NCI-H2196 (cell line): Measurements from ENCODE around the gene DDA1.
"Not testable (repeated sequence)": the region's sequence is repeated elsewhere in the genome, so short reads cannot be mapped to it uniquely, and the experiment has no call there.

Experiments used
- DNase-seq: peaks from one replicate; lab custom pipeline; 2025; ENCODE audit not compliant: unreplicated experiment; lab: John Stamatoyannopoulos, UW

The DDA1 gene

DNA sequence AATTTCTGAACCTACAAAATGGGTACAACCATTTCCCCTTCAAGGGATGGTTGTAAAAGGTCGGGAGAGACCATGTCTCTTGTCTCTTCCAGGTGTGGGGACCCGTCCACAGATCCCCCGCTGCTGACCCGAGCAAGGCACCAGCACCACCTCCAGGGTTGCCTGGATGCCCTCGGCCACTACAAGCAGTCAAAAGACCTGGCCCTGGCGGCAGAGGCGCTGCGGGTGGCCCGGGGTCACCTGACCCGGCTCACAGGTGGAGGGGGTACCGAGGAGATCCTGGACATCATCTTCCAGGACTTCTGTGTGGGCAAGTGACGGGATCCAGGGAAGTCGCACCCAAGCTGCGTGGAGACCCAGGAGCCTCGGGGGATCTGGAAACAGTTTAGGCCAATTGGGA, 32.0 kb downstream of the DDA1 start:
- DNase-seq = no peak

- no peak for DNase-seq
Observed at GRCh38 chr19:17341845-17342244, 32.5 kb downstream of the DDA1 start.

GRCh38 chr19:17346109-17346671, 36.8 kb downstream of the DDA1 start:
- peak; percentile 75 for DNase-seq

DNA sequence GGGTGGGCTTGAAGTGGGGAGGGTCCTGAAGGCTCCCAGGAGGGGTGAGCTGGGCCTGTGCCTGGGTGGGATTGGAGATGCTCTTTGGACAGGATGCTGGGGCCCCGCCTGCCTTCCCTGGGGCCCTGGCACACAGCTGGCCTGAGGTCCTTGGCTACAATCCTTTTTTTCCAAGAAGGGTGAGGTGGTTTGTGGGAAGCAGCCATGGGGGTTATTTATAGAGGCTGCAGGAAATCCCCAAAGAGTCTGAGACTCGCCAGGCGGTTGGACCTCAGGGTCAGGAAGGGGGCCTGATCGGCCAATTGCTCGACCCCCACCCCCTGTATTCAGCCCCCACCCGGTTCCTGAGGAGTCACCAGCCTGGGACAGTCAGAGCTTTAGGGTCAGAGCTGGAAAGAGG, 38.0 kb downstream of the DDA1 start:
- DNase-seq = no peak

GRCh38 chr19:17347877-17348276, 38.5 kb downstream of the DDA1 start:
- DNase-seq = no peak

GRCh38 chr19:17348700-17349099, 39.3 kb downstream of the DDA1 start:
- no peak for DNase-seq

- no peak for DNase-seq
Observed at GRCh38 chr19:17351815-17352435, 42.6 kb downstream of the DDA1 start.

DNA sequence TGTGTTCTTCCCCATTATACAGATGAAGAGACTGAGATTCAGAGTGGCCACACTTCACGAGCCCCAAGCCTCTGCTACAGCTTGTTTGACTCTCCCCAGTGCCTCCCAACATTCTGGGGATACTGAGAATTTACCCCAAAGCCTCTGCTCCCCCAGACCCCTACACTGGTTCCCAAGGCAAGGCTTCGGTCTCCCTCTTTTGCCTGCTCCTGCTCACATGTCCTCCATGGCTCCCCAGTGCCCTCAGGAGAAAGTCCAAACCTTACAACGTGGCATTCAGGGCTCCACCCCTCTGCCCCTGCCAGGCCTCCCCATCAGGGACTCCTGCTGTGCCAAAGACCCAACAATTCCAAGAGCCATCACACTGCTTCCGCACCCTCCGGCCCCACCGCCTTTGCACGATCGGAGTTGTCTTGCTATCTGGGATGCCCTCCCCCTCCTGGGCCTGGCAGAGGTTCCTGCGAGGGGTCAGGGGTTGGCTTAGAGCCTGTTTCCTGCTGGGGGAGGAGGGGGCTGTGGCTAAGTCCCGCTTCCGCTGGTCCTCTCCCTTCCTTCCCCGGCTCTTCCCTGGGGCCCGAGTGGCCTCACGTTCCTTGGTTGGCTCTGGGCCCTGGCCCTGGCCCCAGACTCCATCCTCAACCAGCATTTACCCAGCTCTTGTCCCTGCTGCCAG, 43.4 kb downstream of the DDA1 start:
- no peak for DNase-seq

- no peak for DNase-seq
Observed at GRCh38 chr19:17353386-17353785, 44.0 kb downstream of the DDA1 start.

DNA sequence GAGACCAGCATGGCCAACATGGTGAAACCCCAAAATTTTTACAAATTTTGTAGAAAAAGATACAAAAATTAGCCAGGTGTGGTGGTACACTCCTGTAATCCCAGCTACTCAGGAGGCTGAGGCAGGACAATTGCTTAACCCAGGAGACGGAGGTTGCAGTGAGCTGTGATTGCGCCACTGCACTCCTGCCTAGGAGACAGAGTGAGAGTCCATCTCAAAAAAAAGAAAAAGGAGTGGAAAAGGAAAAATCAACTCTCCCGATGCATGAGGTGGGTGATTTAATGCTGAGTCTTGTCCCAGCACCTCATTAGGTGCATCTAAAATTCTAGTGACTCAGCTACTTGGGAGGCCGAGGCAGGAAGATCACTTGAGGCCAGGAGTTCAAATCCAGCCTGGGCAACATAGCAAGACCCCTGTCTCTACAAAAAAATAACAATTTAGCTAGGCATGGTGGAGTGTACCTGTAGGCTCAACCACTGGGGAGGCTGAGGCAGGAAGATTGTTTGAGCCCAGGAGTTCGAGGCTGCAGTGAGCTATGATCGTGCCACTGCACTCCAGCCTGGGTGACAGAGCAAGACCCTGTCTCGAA, 47.8 kb downstream of the DDA1 start:
- no peak for DNase-seq

- no peak for DNase-seq
Observed at GRCh38 chr19:17357724-17358123, 48.4 kb downstream of the DDA1 start.

GRCh38 chr19:17358395-17358794, 49.0 kb downstream of the DDA1 start:
- DNase-seq = no peak

DNA sequence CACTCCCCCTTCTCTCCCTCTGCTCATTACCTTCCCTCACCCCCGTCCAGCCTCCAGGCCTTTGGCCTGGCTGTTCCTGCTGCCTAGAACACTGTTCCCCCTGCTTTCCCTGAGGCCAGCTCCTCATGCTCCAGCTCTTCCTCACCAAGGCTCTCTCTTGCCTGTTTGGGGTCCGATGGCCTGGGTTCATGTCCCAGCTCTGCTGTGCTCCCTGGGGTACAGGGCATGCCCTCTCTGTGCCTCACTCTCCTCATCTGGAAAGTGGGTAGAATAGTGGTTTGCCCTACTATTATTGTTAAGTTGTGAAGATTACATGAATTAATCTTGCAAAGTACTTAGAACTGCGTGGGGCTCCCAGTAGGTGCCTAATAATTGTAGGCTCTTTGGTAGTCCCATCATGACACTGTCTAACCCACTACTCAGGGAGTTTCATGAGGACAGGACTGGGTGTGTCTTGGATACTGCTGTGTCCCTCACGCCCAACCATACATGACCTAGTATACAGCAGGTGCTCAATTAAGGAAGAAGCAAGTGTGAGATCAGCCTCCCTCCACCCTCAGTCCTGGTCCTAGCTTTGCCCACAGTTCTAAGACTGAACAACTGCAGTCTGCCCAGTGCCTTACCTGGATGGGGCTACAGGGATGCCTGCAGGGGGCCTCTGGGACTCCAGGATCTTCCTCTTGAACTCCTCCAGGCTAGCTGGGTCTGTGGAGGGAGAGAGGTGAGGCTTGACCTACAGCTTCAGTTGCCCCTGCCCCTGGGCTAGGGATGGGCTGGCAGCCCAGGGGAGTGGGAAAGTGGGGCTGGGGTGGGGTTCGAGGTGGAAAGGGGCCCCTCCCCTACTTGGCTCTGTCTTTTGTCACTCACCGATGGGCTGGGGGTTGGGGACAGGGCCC, 50.8 kb downstream of the DDA1 start:
- DNase-seq = no peak

- not testable (repeated sequence) for DNase-seq
Observed at GRCh38 chr19:17363852-17364605, 54.7 kb downstream of the DDA1 start.

DNA sequence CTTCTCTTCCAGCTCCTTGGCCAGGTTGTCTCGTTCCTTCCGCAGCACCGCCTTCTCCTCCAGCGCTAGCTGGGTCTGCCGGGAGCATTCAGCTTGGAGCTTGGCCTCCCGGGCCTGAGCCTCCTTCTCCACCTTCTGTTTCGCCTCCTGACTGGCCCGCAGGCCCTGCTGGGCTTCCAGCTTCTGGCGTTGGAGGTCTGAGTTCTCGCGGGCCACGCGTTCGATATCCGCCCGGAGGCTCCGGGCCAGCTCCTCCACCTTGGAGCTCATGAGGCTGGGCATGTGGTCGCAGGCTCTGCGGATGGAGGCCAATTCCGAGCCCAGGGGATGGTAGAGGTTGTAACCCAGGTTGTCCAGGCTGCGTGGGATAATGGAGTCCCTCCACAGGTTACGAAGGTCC, 56.0 kb downstream of the DDA1 start:
- no peak for DNase-seq

- DNase-seq = no peak
Observed at GRCh38 chr19:17370026-17370587, 60.7 kb downstream of the DDA1 start.
